Breast epithelium (tissue), 3 donors: ENCODE data around the gene NHLH1.

Experiments
- POLR2A ChIP-seq: fragments of 450-650 bp; IDR thresholded peaks from one replicate; pipeline ENCODE4 v1.6.1; 2016; ENCODE audit warnings: antibody characterized with exemption, mild to moderate bottlenecking, moderate library complexity
- POLR2AphosphoS5 ChIP-seq, 3 donors: sonication (generic); formaldehyde crosslinking; IDR thresholded peaks; one replicate each; pipeline ENCODE4 v1.6.1; 2017; ENCODE audit warnings: antibody characterized with exemption in 3 of 3
- TF ChIP-seq, protein P1 (sequence below), 3 donors: fragments of 450-650 bp; IDR thresholded peaks; one replicate each; pipeline ENCODE4 v1.5.1; 2016 to 2017; ENCODE audit warnings: antibody characterized with exemption in 3 of 3, mild to moderate bottlenecking in 3 of 3, moderate library complexity in 3 of 3

DNA sequence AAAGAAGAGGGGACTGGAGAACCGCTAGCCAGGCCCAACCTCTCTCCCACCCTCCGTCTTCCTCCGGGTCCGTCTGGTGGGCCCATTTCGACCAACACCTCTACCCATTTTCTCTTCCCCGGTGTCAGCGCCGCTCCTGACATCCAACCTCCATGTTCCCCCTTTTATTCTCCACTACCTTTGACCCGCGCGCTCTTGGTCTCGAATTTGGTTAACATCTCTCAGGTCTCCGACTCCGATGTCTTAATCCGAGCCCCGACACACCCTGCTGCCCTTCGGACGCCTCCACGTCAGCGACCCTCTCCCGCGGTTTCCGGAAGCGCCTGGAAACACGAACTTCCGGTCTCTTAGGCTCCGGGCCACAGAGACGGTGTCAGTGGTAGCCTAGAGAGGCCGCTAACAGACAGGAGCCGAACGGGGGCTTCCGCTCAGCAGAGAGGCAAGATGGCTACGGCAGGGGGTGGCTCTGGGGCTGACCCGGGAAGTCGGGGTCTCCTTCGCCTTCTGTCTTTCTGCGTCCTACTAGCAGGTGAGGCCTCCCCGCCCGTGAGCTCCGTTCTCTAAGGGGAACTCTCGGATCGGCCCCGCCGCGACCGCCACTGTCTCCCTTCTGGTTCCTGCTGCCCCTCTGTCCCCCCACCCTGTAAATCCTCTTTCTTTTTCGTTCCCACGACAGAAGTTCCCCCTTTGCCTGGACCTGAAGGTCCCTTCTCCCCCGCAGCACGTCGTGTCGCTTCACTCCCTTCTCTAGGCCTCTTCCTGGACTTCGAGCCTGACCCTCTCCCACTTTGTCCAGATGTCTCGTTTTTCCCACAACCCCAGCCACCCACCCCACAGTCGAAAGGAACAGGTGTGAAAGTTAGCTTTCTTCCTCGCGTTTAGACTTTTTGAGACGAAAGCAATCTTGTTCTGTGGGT lies 23.7 kb upstream of the NHLH1 start, which contains the start of the genes COPA and NCSTN:
- TF ChIP-seq, protein P1, sequence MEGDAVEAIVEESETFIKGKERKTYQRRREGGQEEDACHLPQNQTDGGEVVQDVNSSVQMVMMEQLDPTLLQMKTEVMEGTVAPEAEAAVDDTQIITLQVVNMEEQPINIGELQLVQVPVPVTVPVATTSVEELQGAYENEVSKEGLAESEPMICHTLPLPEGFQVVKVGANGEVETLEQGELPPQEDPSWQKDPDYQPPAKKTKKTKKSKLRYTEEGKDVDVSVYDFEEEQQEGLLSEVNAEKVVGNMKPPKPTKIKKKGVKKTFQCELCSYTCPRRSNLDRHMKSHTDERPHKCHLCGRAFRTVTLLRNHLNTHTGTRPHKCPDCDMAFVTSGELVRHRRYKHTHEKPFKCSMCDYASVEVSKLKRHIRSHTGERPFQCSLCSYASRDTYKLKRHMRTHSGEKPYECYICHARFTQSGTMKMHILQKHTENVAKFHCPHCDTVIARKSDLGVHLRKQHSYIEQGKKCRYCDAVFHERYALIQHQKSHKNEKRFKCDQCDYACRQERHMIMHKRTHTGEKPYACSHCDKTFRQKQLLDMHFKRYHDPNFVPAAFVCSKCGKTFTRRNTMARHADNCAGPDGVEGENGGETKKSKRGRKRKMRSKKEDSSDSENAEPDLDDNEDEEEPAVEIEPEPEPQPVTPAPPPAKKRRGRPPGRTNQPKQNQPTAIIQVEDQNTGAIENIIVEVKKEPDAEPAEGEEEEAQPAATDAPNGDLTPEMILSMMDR (IDR thresholded peaks at IDR 0.05), result peak in 1 of 3 donors; percentile 14
- peak; percentile 92 to 98 (median 93) for TF ChIP-seq POLR2AphosphoS5 (IDR thresholded peaks at IDR 0.05)
- TF ChIP-seq POLR2A, result peak; percentile 83
